ENCODE measurements around the gene FREM3.

- TF ChIP-seq CTCF (IDR thresholded peaks at IDR 0.05) (peak; percentile 39), FOXM1 (IDR thresholded peaks at IDR 0.05; ENCODE audit: low read depth) (no peak), POLR2AphosphoS5 (IDR thresholded peaks at IDR 0.05; ENCODE audit: low read depth, low read length) (no peak), SIN3A (IDR thresholded peaks at IDR 0.05; ENCODE audit: borderline replicate concordance, low read depth, low read length) (no peak), RAD21 (IDR thresholded peaks at IDR 0.05; ENCODE audit: low read length) (peak; percentile 29), RFX5 (IDR thresholded peaks at IDR 0.05; ENCODE audit: low read length) (no peak), ELF1 (IDR thresholded peaks at IDR 0.05) (no peak), TAF1 (IDR thresholded peaks at IDR 0.05; ENCODE audit: borderline replicate concordance, low read depth, low read length) (no peak), MEF2A (IDR thresholded peaks at IDR 0.05; ENCODE audit: borderline replicate concordance, low read depth) (no peak), ZBTB33 (IDR thresholded peaks at IDR 0.05; ENCODE audit: borderline replicate concordance, low read depth) (no peak), EZH2phosphoT487 (IDR thresholded peaks at IDR 0.05; ENCODE audit: borderline replicate concordance, low read depth) (no peak)
Measured at GRCh38 chr4:143587703-143588102, 112.8 kb downstream of the FREM3 start.

All from SK-N-SH (cell line).